GM12891 (cell line): ENCODE data around the gene FSTL5.

Experiments used
- DNase-seq: peaks from one replicate; pipeline ENCODE4 v3.0.0; 2011; ENCODE audit warnings: low spot score; ENCODE audit not compliant: insufficient read length
- FAIRE-seq: peaks from 2 replicates; lab custom pipeline; 2011; peaks lifted over from hg19 to GRCh38; lab: Jason Lieb, UNC
- PAX5 ChIP-seq: IDR thresholded peaks from 2 replicates; pipeline ENCODE4 v1.6.1; 2011; ENCODE audit warnings: low read length, moderate library complexity, mild to moderate bottlenecking; ENCODE audit not compliant: insufficient read depth, severe bottlenecking
- POLR2A ChIP-seq: IDR thresholded peaks from 2 replicates; pipeline ENCODE4 v1.6.1; 2011; ENCODE audit warnings: low read depth, low read length, control low read depth
- POLR2AphosphoS5 ChIP-seq: IDR thresholded peaks from 2 replicates; pipeline ENCODE4 v1.6.1; 2011; ENCODE audit warnings: low read depth, low read length, control low read depth
- POU2F2 ChIP-seq: IDR thresholded peaks from 2 replicates; pipeline ENCODE4 v1.6.1; 2011; ENCODE audit warnings: low read depth, mild to moderate bottlenecking, control low read depth, low read length, moderate library complexity
- SPI1 ChIP-seq: IDR thresholded peaks from 2 replicates; pipeline ENCODE4 v1.6.1; 2011; ENCODE audit warnings: low read depth, low read length, control low read depth
- TAF1 ChIP-seq: IDR thresholded peaks from 2 replicates; pipeline ENCODE4 v1.6.1; 2011; ENCODE audit warnings: low read depth, low read length, control low read depth

Gene FSTL5

DNA sequence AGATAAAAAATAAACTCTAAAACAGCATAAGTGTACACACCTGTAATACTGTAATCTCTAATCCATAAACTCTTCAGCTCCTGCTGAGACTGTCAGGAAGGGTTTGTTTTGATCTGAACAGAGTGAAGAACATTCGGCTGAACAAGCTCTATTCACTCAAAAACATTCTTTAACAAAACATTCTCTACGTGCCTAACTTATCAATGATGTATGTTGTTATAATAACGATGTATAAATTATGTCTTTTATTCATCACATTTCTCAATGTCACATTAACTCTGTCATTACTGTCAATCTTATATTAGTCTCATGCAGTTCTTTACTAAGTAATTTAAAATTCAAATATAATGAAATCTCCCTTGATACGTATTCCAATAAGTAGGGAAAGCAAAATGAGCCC is 280.6 kb downstream of the FSTL5 start:
- TF ChIP-seq POLR2AphosphoS5 (no peak), PAX5 (no peak), POLR2A (no peak), POU2F2 (no peak), TAF1 (no peak), SPI1 (no peak)
- DNase-seq, result no peak
- FAIRE-seq, result no peak

GRCh38 chr4:161881370-161881769 is 282.4 kb downstream of the FSTL5 start:
- TF ChIP-seq POLR2A, result no peak
- TF ChIP-seq TAF1, result no peak
- no peak for TF ChIP-seq POU2F2
- TF ChIP-seq PAX5, result no peak
- TF ChIP-seq SPI1, result no peak
- no peak for TF ChIP-seq POLR2AphosphoS5
- DNase-seq (no peak), FAIRE-seq (no peak)

- no peak for DNase-seq
- FAIRE-seq, result no peak
- no peak for TF ChIP-seq POLR2AphosphoS5
- TF ChIP-seq POLR2A, result no peak
- no peak for TF ChIP-seq SPI1
- no peak for TF ChIP-seq TAF1
- TF ChIP-seq PAX5, result no peak
- no peak for TF ChIP-seq POU2F2
Measured at GRCh38 chr4:161869511-161869910, 294.3 kb downstream of the FSTL5 start.

DNA sequence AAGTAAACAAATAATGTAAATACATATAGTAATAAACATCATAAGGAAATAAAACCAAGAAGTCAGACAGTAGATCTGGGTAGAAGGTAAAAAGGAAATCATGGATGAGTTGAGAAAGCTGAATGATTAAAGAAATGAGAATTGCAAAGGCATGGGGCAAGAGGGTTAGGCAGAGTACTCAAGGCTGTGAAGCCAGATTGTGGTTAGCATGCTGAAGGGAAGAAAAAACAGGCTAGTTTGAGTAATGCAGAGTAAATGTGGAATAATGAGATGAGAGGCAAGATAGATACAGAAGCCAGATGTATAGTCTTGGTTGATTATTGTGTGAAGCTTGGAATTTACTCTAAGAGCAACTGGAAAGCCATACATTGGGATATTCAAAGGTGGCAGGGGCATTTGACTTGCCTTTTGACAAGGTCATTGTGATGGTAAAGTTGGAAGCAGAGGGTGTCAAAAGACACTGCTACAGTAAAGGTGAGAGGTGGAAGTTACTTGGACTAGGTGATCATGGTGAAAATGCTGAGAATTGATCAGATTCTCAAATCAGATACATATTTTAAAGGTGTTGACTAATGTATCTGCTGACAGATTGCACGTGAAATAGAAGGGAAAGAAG is 307.0 kb downstream of the FSTL5 start:
- DNase-seq, result no peak
- TF ChIP-seq PAX5, result no peak
- no peak for FAIRE-seq

GRCh38 chr4:161850631-161851030 is 313.2 kb downstream of the FSTL5 start:
- FAIRE-seq (no peak), DNase-seq (no peak)
- no peak for TF ChIP-seq SPI1
- no peak for TF ChIP-seq POU2F2
- TF ChIP-seq POLR2A, result no peak

- TF ChIP-seq SPI1 (no peak), POLR2AphosphoS5 (no peak)
- FAIRE-seq (no peak), DNase-seq (no peak)
Measured at GRCh38 chr4:161841759-161842158, 322.0 kb downstream of the FSTL5 start.

GRCh38 chr4:161829591-161829990 is 334.2 kb downstream of the FSTL5 start:
- DNase-seq (no peak), FAIRE-seq (no peak)
- TF ChIP-seq POU2F2 (no peak), PAX5 (no peak), POLR2A (no peak), POLR2AphosphoS5 (no peak), TAF1 (no peak)

DNA sequence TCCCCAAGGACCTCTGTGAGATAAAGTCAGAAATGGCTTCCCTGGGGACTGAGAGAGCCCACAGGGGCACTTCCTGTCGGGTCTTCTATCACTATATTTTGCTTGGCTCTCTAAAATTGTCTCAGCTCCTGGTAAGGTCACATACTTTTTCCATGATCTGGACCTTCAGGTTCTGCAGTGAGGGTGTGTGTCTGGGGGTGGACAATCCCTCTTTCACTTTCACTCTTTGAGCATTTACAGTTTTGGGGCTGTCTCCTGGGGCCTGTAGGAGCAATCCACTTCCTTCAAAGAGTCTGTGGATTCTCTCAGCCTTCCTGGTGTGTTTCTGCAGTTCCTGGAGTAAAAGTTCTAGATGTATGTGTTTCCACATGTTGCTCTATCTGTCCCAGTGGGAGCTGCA is 335.7 kb downstream of the FSTL5 start:
- DNase-seq (no peak), FAIRE-seq (no peak)
- TF ChIP-seq POU2F2 (no peak), PAX5 (no peak), POLR2A (no peak), SPI1 (no peak), POLR2AphosphoS5 (no peak), TAF1 (no peak)

GRCh38 chr4:161827013-161827412 is 336.8 kb downstream of the FSTL5 start:
- no peak for DNase-seq
- FAIRE-seq, result no peak
- TF ChIP-seq POU2F2 (no peak), POLR2A (no peak), POLR2AphosphoS5 (no peak), PAX5 (no peak), SPI1 (no peak), TAF1 (no peak)

- DNase-seq (no peak), FAIRE-seq (no peak)
- TF ChIP-seq PAX5 (no peak), SPI1 (no peak), POLR2A (no peak), POLR2AphosphoS5 (no peak), TAF1 (no peak), POU2F2 (no peak)
Measured at GRCh38 chr4:161823450-161823849, 340.4 kb downstream of the FSTL5 start.

DNA sequence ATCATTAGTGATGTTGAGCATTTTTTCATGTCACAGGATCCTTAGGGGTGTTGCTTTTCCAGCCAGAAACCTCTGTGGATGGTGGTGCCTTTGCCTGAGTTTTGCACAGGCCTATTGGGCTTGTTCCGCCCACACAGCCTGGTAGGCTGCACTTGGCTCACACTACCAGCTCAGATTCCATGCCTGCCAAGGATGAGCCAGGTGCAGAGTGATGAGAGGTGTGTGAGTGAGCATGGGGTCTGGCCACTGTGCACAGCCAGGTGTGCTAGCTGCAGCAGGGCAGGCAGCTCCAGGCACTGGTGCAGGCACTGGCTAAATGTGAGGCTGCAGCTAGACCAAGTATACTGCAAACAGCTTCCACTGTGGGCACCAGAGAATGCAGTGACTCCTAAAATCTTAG is 341.6 kb downstream of the FSTL5 start:
- DNase-seq, result no peak
- no peak for TF ChIP-seq SPI1
- no peak for FAIRE-seq
